GM10847 (cell line): ENCODE measurements around the gene RPL22L1.
A peak's percentile ranks its signal among the peaks of the same experiment; 100 is the strongest.

ENCODE experiments used
- POLR2A ChIP-seq: IDR thresholded peaks from 2 replicates; pipeline ENCODE4 v1.6.1; 2011; ENCODE audit not compliant: insufficient read length; ENCODE audit errors: extremely low read depth

Gene RPL22L1

DNA sequence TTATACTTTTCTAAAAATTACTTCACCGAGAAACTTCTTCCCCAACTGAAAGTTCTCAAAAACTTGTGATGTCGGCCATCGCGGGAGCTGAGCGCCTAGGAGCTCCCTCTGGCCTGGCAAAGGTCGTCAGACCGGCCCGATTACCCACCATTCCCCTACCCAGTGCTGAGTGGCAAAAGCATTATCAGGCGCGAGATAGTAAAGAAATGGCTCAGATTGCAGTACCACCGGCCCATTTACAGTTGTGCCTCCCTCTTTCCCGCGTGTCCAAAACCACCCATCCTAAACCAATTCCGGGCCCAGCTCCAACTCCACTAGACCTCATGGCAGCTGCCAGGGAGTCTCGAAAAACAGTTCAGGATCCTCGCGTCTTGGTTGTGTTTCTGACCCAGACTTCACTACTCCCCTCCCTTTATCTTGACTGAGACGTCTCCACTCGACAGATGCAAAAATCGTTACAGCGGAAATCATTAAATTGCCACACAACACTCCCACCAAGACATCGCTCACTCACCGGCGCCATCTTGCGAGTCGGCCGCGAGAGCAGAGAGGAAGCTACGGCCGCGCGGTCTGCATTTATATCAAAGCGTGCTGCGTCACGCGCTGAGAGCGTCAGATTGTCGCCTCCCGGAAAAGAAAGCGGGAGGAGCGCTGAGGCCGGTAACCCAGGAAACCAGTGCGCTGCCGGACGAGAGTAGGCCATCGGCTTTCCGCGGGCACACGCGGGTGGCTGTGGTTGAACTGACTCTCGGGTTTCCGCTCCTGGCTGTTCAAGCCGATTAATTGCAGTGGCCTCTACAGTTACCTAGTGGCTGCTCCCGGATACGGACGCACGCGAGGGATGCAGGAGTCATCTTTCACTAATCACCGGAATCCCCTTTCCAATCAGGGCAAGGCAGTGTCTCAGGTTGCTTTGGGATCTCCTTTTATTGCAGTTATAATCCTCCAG lies at the start of gene RPL22L1:
Gene RPL22L1 (minus strand): TSS at position 551 of the 949 bp plus-strand sequence. CDS start 28 bp downstream, at position 523.
- peak; percentile 99 for TF ChIP-seq POLR2A

DNA sequence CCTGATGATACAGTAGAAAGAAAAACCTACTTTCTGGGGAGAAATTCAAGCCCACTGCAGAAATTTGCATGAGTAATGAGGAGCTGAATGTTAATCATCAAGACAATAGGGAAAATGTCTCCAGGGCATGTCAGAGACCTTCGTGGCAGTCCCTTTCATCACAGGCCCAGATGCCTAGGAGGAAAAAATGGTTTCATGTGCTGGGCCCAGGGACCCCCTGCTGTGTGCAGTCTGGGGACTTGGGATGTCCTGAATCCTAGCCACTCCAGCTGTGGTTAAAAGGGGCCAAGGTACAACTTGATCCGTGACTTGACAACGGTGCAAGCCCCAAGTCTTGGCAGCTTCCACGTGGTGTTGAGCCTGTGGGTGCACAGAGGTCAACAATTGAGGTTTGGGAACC lies 48.7 kb upstream of the RPL22L1 start:
- TF ChIP-seq POLR2A = no peak

DNA sequence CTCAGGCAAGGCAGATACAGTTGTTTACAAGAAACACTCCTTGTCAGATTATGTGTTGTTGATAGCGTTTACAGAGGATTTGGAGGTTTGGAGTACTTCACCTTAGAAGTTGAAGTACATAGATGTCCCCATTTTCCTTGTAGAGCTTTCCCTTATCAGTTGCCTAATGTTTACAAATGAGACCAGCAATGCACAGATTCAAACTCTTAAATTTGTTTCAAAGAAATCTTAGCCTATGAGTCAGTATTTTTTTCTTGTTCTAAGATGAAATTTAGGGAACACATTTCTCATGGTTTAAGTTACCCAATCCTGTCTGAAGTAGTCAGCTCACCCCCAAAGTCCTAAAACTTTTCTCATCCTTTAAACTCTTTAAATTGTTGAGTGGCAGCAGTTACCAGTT lies 44.7 kb upstream of the RPL22L1 start:
- no peak for TF ChIP-seq POLR2A

DNA sequence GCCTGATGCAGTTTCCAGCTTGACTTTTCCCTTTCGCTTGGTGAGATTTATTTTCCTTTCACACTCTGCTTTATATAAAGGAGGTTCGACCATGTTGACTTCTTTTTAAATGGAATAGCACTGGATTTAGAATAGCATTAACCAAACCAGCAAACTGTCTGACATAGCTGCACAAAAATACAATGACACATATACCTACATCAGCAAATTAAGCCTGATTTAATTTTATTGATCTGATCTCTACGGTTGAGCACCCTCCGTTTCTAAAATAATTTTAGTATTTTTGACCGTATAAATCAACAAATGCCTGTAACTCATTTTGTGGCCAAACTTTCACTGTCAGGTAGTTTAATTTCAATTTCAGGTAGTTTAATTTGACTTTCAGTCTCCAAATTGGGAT lies 44.2 kb upstream of the RPL22L1 start:
- no peak for TF ChIP-seq POLR2A

DNA sequence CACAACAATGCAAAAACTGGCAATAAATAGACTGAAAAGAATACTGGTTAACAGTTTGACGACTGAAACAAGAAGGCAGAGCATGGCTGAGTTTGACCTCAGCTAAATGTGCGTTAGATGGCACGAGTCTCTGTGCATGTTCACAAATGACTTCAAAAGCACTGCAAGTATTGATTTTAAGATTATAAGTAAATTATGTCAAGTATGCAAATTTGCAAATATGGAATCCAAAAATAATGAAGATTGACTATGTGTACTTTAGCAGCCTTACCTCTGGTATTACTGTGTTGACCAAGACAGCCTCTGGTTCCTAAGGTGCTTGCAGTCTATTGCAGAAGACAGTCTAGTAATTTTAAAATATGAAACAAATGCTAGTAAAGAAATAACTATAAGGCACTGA lies 41.1 kb upstream of the RPL22L1 start:
- no peak for TF ChIP-seq POLR2A

DNA sequence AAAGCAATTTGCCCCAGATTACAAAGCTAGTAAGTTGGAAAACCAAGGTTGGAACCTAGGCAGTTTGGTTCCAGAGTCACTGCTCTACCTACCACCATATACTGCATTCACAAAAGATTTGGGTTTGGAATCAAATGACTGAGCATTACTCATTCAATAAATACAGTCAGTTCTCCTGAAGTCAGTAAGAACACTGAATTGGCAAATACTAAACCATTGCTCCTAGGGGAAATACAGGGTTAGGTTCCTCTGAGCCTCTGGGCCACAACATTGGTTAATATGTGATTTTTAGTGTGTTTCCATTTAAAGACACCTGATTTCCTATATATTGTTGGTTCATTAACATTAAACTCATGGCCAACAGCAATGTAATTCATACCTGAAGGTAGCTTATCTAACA lies 40.5 kb upstream of the RPL22L1 start:
- no peak for TF ChIP-seq POLR2A

DNA sequence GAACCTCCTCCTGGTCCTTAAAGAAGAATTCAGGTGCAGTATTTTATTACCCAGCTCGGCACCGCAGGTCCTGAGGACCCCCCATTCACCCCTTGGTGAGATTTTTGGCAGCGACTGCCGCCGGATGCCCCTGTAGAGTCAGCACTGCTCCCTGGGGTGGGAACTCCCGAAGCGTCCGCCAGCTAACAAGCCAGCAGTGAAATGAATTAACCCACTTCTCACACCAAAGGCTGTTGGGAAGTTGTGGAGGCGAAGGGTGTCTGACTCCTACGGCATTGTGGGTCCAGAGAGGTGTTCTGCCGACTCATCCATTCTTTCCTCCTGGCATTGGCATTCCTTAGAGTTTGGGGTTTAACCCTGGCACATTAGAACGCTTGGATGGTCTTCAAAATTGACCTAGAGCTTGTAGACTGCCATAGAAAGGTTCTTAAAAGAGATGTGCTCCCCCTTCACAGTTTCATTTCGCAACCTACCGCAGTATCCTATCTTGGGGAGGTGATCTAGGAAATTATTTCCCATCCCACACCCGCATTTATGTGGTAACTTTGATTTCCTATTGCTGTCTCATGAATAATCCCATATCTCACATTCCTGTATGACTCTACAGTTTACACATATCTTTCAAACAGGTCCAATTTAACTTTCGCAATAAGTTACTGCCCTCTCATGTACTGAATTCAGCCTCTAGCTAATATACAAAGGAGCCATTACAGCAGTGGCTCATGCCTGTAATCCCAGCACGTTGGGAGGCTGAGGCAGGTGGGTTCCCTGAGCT lies 39.3 kb upstream of the RPL22L1 start:
- TF ChIP-seq POLR2A = no peak

DNA sequence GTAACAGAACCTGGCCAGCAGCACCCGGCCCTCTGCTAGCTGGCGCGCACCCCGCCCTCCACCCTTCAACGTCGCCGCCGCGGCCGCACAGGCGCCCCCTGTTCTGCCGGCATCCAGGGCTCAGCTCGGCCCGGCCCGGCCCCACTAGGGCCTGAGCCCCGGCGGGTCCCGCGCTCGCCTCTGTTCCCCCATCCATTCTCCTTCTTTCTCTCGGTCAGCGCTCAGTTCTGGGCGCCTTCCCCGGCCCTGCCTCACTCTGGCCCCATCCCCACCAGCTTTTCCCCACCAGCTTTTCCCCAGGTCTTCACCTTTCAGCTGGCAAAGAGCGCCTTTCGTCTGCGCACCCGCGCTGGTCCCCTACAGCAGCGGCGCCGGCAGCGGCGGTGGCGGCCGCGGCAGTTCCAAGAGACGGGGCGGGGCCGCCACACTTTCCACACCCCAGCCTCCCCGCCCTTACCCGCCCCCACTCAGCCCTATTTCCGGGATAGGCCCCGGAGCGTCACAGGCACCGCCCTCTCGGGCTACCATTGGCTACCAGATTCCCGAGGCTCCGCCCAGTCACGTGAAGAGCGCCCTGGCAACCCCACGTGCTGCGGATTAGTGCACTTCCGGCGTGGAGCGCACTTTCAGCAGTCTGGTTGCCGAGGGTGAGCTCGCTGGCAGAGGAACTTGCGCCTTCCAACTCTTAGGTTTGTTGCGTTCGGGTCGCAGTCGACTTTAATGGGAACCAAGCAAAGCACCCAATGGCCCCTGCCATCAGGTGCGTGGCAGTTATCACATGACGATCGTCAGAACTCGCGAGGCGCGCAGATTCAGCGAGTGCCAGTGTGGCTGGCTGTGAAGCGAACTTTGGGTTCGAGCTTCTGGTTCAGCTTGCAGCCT lies 38.5 kb upstream of the RPL22L1 start, which contains the start of gene EIF5A2:
Gene EIF5A2 (minus strand): TSS at position 403 of the 882 bp plus-strand sequence. CDS start 831 bp downstream, outside the sequence.
- peak; percentile 30 for TF ChIP-seq POLR2A

DNA sequence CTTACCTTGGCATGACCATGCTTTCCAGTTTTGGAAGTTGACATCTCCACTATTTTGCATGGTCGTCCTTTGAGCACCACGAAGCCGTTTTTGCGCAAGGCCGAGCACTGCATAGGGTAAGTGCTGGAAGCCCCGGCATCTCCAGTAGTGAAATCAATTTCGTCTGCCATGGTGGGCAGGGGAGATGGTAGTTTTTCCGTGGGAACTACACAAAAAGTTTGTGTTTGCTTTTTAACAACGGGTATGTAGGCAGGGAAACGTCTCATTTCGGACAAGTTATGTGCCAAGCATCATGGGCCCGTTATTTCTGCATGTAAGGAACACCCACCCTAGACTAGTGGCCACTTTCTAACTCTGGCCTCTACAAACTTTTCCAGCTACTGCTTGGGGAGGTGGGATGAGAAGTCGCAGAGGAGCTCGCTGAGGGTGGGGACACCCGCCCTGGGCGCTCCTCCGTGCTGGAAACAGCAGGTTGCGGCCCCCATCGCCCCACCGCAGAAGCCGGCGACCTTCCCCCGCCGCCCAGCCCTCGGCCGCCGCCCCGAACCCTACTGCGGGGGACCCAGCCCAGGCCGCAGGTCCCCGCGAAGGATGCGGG lies 37.7 kb upstream of the RPL22L1 start:
- TF ChIP-seq POLR2A = no peak

DNA sequence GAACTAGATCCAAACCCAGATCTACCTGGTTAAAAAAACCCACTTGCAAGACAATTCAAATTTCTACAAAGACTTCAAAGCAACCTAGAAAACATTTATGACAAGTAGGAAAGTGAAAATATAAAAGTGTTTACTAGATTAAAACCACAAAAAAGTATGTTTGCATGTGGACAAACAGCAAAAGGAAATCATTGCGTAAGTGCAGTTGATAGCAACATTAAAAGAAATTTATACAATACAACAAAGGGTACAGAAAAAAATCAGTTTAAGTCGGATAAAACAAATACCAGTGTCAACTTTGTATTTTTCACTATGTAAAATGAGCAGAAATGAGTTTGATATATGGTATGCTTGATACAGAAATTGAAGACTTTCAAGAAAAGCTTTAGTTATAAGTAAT lies 35.9 kb upstream of the RPL22L1 start:
- TF ChIP-seq POLR2A = no peak

DNA sequence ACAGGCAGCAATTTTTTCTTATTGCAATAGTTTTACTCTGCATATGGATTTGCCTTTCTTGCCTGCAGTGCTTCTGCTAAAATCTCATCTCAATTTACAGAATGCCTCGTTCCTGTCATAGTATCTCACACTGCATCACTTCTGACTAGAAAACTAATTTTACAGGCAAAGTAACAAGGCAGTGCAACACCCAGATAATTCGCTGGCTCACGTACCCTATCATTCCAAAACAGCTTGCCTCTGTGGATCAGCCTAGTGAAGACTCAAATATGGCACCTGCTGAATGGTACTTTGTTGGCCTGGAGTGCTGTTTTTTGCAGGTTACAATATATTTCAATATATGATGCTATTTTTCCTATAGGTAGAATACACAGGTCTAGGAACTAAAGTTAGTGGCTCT lies 33.1 kb upstream of the RPL22L1 start:
- TF ChIP-seq POLR2A = no peak

DNA sequence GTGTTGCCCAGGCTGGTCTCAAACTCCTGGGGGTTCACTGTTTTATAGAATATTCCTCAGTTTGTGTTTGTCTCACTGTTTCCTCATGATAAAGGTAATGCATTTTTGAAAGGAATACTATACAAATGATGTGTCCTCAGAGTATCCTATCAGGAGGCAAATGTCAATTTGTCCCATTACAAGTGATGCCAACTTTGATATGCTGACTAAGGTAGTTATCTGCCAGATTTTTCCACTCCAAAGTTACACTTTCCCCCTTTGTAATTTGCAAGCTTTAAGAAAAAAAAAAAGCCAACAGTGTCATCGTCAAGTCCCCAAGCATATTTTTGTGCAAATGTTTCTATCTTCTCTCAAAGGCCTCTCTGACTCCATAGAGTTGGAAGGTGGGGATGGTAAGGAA lies 29.5 kb upstream of the RPL22L1 start:
- TF ChIP-seq POLR2A = no peak

DNA sequence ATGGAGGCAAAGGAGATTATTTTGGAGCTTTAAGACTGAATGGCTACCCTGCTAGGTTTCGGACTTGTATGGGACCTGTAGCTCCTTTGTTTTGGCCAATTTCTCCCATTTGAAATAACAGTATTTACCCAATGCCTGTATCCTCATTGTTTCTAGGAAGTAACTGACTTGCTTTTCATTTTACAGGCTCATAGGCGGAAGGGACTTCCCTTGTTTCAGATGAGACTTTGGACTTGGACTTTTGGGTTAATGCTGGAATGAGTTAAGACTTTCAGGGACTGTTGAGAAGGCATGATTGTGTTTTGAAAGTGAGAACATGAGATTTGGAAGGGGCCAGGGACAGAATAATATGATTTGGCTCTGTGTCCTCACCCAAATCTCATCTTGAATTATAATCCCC lies 28.0 kb upstream of the RPL22L1 start:
- TF ChIP-seq POLR2A = no peak

DNA sequence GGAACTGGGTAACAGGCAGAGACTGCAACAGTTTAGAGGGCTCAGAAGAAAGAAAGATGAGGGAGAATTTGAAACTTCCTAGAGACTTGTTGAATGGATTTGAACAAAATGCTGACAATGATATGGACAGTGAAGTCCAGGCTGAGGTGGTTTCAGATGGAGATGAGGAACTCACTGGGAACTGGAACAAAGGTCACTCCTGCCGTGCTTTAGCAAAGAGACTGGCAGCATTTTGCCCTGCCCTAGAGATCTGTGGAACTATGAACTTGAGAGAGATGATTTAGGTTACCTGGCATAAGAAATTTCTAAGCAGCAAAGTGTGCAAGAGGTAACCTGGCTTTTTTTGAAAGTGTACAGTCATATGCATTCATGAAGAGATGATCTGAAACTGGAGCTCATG lies 26.8 kb upstream of the RPL22L1 start:
- TF ChIP-seq POLR2A = no peak

DNA sequence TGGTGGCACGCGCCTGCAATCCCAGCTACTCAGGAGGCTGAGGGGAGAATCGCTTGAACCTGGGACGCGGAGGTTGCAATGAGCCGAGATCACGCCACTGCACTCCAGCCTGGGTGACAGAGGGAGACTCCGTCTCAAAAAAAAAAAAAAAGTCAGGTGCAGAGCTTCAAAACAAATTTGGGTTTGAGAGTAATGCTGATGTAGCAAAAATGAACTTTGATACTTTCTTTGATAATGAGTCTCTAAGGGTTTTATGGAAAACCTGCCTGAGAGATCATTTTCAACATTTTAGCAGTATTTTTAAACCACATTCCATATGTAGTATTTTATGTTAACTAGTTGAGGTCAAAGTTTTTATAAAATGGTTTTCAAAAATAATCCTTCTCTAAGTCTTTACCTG lies 23.9 kb upstream of the RPL22L1 start:
- no peak for TF ChIP-seq POLR2A

DNA sequence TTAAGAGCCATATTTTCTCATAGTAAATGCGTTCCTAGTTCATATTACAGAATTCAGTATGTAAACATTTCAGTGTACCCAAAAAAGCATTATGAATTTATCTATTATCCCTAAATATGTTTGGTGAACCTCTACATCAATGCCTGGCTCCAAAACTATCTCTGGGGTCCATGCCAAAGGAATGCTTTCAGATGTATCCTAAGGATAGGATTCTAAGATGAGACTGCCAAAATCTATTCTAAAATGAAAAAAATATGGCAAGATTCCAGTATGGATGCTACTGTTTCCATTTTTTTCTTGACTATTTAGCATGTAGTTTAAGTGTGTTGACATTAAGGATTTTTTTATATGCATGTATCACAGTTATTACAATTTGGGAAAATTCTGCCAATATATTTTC lies 19.6 kb upstream of the RPL22L1 start:
- no peak for TF ChIP-seq POLR2A
